Measurements from ENCODE around the gene CBFA2T2. TPM values are rescaled to one million over a fixed set of nuclear protein-coding genes. Genes with fewer than 3 reads are reported as not detected.

Gene CBFA2T2
- total RNA-seq, 1 experiment from 2014 or later: 15.4 TPM

GRCh38 chr20:33537608-33538007 is 47.7 kb downstream of the CBFA2T2 start:
- intact Hi-C loops (cut with micrococcal nuclease): no loop called here
- DNase-seq (ENCODE audit: unreplicated experiment): no peak
- H3K4me3 Mint-ChIP-seq (ENCODE audit: unreplicated experiment): no peak overlapping the region
- ChIA-PET CTCF (interaction anchor here (0.6 to 1.3 kb wide), 5 partner anchors 16 to 274 kb away, joined by 3 to 6 read pairs (median 3); partner anchors contain the start of gene CDK5RAP1), POLR2A (interaction anchor here (0.9 kb wide), 2 partner anchors 12 to 14 kb away, joined by 3 read pairs; no protein-coding TSS in a partner anchor)
- H3K27me3 Mint-ChIP-seq (ENCODE audit: insufficient read depth, unreplicated experiment): no peaks in the 10 kb centered on the region
- no peak for TF ChIP-seq CTCF (IDR thresholded peaks at IDR 0.05; ENCODE audit: unreplicated experiment)
- H3K4me1 Mint-ChIP-seq (ENCODE audit: insufficient read depth, unreplicated experiment): peaks cover 4% of the 10 kb centered on the region
- H3K9me3 Mint-ChIP-seq (ENCODE audit: unreplicated experiment): no peaks in the 10 kb centered on the region
- no TSS peak for BruUV-seq (replicated peaks)
- no peak overlapping the region for H3K27ac Mint-ChIP-seq (ENCODE audit: low read depth, unreplicated experiment)
- no peaks in the 10 kb centered on the region for H3K36me3 Mint-ChIP-seq (ENCODE audit: insufficient read depth, unreplicated experiment)

- H3K9me3 Mint-ChIP-seq (ENCODE audit: unreplicated experiment): no peaks in the 10 kb centered on the region
- no peak overlapping the region for H3K27ac Mint-ChIP-seq (ENCODE audit: low read depth, unreplicated experiment)
- no peaks in the 10 kb centered on the region for H3K4me1 Mint-ChIP-seq (ENCODE audit: insufficient read depth, unreplicated experiment)
- H3K36me3 Mint-ChIP-seq (ENCODE audit: insufficient read depth, unreplicated experiment): no peaks in the 10 kb centered on the region
- H3K27me3 Mint-ChIP-seq (ENCODE audit: insufficient read depth, unreplicated experiment): no peaks in the 10 kb centered on the region
- no TSS peak for BruUV-seq (replicated peaks)
- no peak for TF ChIP-seq CTCF (IDR thresholded peaks at IDR 0.05; ENCODE audit: unreplicated experiment)
- DNase-seq (ENCODE audit: unreplicated experiment): peak; percentile 20
- CTCF ChIA-PET: interaction anchor here (1.3 kb wide), 1 partner anchor 18 kb away, joined by 3 read pairs; no protein-coding TSS in a partner anchor
- H3K4me3 Mint-ChIP-seq (ENCODE audit: unreplicated experiment): no peak overlapping the region
- POLR2A ChIA-PET: interaction anchor here (0.9 kb wide), 1 partner anchor 39 kb away, joined by 4 read pairs; no protein-coding TSS in a partner anchor
- intact Hi-C loops (cut with micrococcal nuclease): no loop called here
Observed at GRCh38 chr20:33539129-33539528, 49.2 kb downstream of the CBFA2T2 start.

DNA sequence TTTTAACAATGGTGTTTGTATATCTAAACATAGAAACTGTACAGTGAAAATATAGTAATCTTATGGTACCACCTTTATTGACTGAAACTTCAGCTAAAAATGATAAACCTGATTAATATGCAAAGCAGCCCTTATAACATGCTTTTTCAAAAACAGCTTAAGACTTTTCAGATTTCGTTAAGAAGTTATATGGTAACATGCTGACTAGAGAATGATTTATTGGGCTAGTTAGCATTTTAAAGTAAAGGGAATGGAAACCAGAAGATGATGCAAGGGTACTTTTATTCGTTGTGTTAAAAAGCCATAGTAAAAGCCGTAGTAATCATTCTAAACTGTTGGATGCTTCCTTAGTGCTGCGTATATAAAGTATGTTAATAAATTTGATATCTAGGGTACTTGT is 50.5 kb downstream of the CBFA2T2 start:
- no peaks in the 10 kb centered on the region for H3K27me3 Mint-ChIP-seq (ENCODE audit: insufficient read depth, unreplicated experiment)
- H3K36me3 Mint-ChIP-seq (ENCODE audit: insufficient read depth, unreplicated experiment): no peaks in the 10 kb centered on the region
- H3K4me3 Mint-ChIP-seq (ENCODE audit: unreplicated experiment): no peak overlapping the region
- no TSS peak for BruUV-seq (replicated peaks)
- ChIA-PET POLR2A (interaction anchor here (1.0 to 1.1 kb wide), 2 partner anchors 27 to 127 kb away, joined by 3 to 6 read pairs; partner anchors contain the start of gene ACTL10), CTCF (interaction anchor here (0.6 to 1.3 kb wide), 3 partner anchors 10 to 977 kb away, joined by 3 to 4 read pairs (median 3); no protein-coding TSS in a partner anchor)
- H3K4me1 Mint-ChIP-seq (ENCODE audit: insufficient read depth, unreplicated experiment): no peaks in the 10 kb centered on the region
- no peak for DNase-seq (ENCODE audit: unreplicated experiment)
- intact Hi-C loops (cut with micrococcal nuclease): no loop called here
- no peak for TF ChIP-seq CTCF (IDR thresholded peaks at IDR 0.05; ENCODE audit: unreplicated experiment)
- no peaks in the 10 kb centered on the region for H3K9me3 Mint-ChIP-seq (ENCODE audit: unreplicated experiment)
- H3K27ac Mint-ChIP-seq (ENCODE audit: low read depth, unreplicated experiment): no peak overlapping the region

DNA sequence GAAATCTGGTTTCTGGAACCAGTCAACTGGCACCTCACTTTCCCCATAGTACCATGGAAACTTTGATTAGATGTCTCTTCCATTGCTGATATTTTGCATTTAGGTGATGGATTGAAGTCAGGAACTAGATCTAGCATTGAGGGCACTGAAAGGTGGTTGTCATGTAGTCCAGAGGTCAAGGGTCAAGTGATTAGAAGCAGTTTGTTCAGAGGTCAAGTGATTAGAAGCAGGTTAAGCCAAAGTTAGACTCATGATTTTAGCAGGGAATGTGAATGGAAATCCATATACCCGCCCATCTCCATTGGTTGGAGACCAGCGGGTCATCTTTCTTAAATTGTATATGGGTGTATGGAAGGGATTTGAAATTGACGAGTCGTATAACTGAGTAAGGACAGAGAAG is 51.2 kb downstream of the CBFA2T2 start:
- Mint-ChIP-seq H3K9me3 (ENCODE audit: unreplicated experiment) (no peaks in the 10 kb centered on the region), H3K27me3 (ENCODE audit: insufficient read depth, unreplicated experiment) (no peaks in the 10 kb centered on the region), H3K4me3 (ENCODE audit: unreplicated experiment) (no peak overlapping the region), H3K4me1 (ENCODE audit: insufficient read depth, unreplicated experiment) (no peaks in the 10 kb centered on the region), H3K36me3 (ENCODE audit: insufficient read depth, unreplicated experiment) (no peaks in the 10 kb centered on the region), H3K27ac (ENCODE audit: low read depth, unreplicated experiment) (no peak overlapping the region)
- ChIA-PET POLR2A (no interaction called here), CTCF (no interaction called here)
- intact Hi-C loops (cut with micrococcal nuclease): no loop called here
- BruUV-seq (replicated peaks): no TSS peak
- no peak for DNase-seq (ENCODE audit: unreplicated experiment)
- TF ChIP-seq CTCF (IDR thresholded peaks at IDR 0.05; ENCODE audit: unreplicated experiment): no peak
